Loucy (cell line): ENCODE data around the gene ZSWIM6.

Experiments
- H2AFZ ChIP-seq: fragments of 200-600 bp; sonication (generic); 2 replicates; pipeline ENCODE4 v1.6.0; 2016; ENCODE audit warnings: antibody characterized with exemption, mild to moderate bottlenecking, low read length, moderate library complexity
- H3F3A ChIP-seq: fragments of 200-600 bp; 2 replicates; pipeline ENCODE4 v1.6.0; 2016; ENCODE audit warnings: antibody characterized with exemption, low read depth, mild to moderate bottlenecking
- H3K27me3 ChIP-seq: fragments of 200-600 bp; sonication (generic); 2 replicates; pipeline ENCODE4 v1.6.1; 2014; ENCODE audit warnings: low read length, mild to moderate bottlenecking; ENCODE audit not compliant: insufficient read depth, poor library complexity, severe bottlenecking
- H3K36me3 ChIP-seq: fragments of 200-600 bp; sonication (generic); 2 replicates; pipeline ENCODE4 v1.6.1; 2016; ENCODE audit warnings: low read length; ENCODE audit not compliant: insufficient read depth
- H3K4me1 ChIP-seq: fragments of 200-600 bp; sonication (generic); 2 replicates; pipeline ENCODE4 v1.5.1; 2014; ENCODE audit warnings: low read length, mild to moderate bottlenecking; ENCODE audit not compliant: insufficient read depth, poor library complexity, severe bottlenecking
- H3K4me2 ChIP-seq: fragments of 200-600 bp; sonication (generic); 2 replicates; pipeline ENCODE4 v1.6.0; 2014; ENCODE audit warnings: antibody characterized with exemption, low read length, low read depth, mild to moderate bottlenecking; ENCODE audit not compliant: poor library complexity, severe bottlenecking
- H3K4me3 ChIP-seq: fragments of 200-600 bp; sonication (generic); 2 replicates; pipeline ENCODE4 v1.5.1; 2014; ENCODE audit warnings: low read length, mild to moderate bottlenecking, mixed read lengths; ENCODE audit not compliant: poor library complexity, severe bottlenecking
- H3K79me2 ChIP-seq: fragments of 200-600 bp; sonication (generic); 2 replicates; pipeline ENCODE4 v1.6.1; 2014; ENCODE audit warnings: low read length; ENCODE audit not compliant: insufficient read depth
- H3K9ac ChIP-seq: fragments of 200-600 bp; sonication (generic); 2 replicates; pipeline ENCODE4 v1.6.0; 2014; ENCODE audit warnings: mild to moderate bottlenecking, low read depth, low read length, moderate library complexity; ENCODE audit not compliant: poor library complexity, severe bottlenecking
- H3K9me2 ChIP-seq: fragments of 200-600 bp; sonication (generic); replicated peaks from 2 replicates; pipeline ENCODE4 v1.6.1; 2016; ENCODE audit warnings: low read depth, low read length, mixed read lengths
- H3K9me3 ChIP-seq: fragments of 200-600 bp; sonication (generic); 2 replicates; pipeline ENCODE4 v1.6.1; 2014; ENCODE audit warnings: mild to moderate bottlenecking, antibody characterized with exemption, low read length, low read depth; ENCODE audit not compliant: insufficient read depth
- H4K20me1 ChIP-seq: fragments of 200-600 bp; sonication (generic); 2 replicates; pipeline ENCODE4 v1.6.0; 2014; ENCODE audit warnings: antibody characterized with exemption, low read length, mild to moderate bottlenecking; ENCODE audit not compliant: insufficient read depth, poor library complexity, severe bottlenecking
- CTCF ChIP-seq: fragments of 200-600 bp; sonication (generic); conservative IDR thresholded peaks from 2 replicates; pipeline ENCODE4 v1.5.1; 2014; ENCODE audit warnings: mild to moderate bottlenecking, antibody characterized with exemption, low read length
- EZH2phosphoT487 ChIP-seq: fragments of 200-600 bp; IDR thresholded peaks from 2 replicates; pipeline ENCODE4 v1.6.1; 2018; ENCODE audit warnings: antibody characterized with exemption, mild to moderate bottlenecking, moderate library complexity, borderline replicate concordance

ZSWIM6 gene

GRCh38 chr5:61389609-61390008, 57.6 kb downstream of the ZSWIM6 start:
- Histone ChIP-seq H3K9ac (no peak overlapping the region), H3K79me2 (peaks cover 14% of the 10 kb centered on the region), H3K9me3 (no peaks in the 10 kb centered on the region), H3K4me2 (no peak overlapping the region), H3K9me2 (no peaks in the 10 kb centered on the region), H3K4me1 (peaks cover 15% of the 10 kb centered on the region), H3K4me3 (no peak overlapping the region), H4K20me1 (peaks cover 4% of the 10 kb centered on the region), H3F3A (no peaks in the 10 kb centered on the region), H2AFZ (no peak overlapping the region), H3K36me3 (no peaks in the 10 kb centered on the region), H3K27me3 (no peaks in the 10 kb centered on the region)
- TF ChIP-seq EZH2phosphoT487 (no peak), CTCF (no peak)

- H2AFZ ChIP-seq = no peak overlapping the region
- no peaks in the 10 kb centered on the region for H3K36me3 ChIP-seq
- no peaks in the 10 kb centered on the region for H3K27me3 ChIP-seq
- H3F3A ChIP-seq = no peaks in the 10 kb centered on the region
- H3K9me3 ChIP-seq = no peaks in the 10 kb centered on the region
- H3K79me2 ChIP-seq = peaks cover 17% of the 10 kb centered on the region; the same call in 1 of the 2 replicates
- H3K9me2 ChIP-seq = no peaks in the 10 kb centered on the region
- no peak overlapping the region for H3K9ac ChIP-seq
- no peak overlapping the region for H3K4me3 ChIP-seq
- H3K4me1 ChIP-seq = peaks cover 7% of the 10 kb centered on the region
- peaks cover 8% of the 10 kb centered on the region for H4K20me1 ChIP-seq
- no peak overlapping the region for H3K4me2 ChIP-seq
- TF ChIP-seq CTCF = no peak
- no peak for TF ChIP-seq EZH2phosphoT487
Measured at GRCh38 chr5:61394078-61394704, 62.1 kb downstream of the ZSWIM6 start.

- H3K27me3 ChIP-seq = no peaks in the 10 kb centered on the region
- H3F3A ChIP-seq = no peaks in the 10 kb centered on the region
- peaks cover 14% of the 10 kb centered on the region; the same call in 1 of the 2 replicates for H3K79me2 ChIP-seq
- no peak overlapping the region for H3K4me2 ChIP-seq
- H3K9ac ChIP-seq = no peak overlapping the region
- no peaks in the 10 kb centered on the region for H3K9me3 ChIP-seq
- H3K4me1 ChIP-seq = peaks cover 3% of the 10 kb centered on the region
- H2AFZ ChIP-seq = no peak overlapping the region
- no peaks in the 10 kb centered on the region for H3K9me2 ChIP-seq
- TF ChIP-seq CTCF (no peak), EZH2phosphoT487 (no peak)
- peaks cover 8% of the 10 kb centered on the region for H4K20me1 ChIP-seq
- no peaks in the 10 kb centered on the region for H3K36me3 ChIP-seq
- no peak overlapping the region for H3K4me3 ChIP-seq
Measured at GRCh38 chr5:61394793-61395192, 62.7 kb downstream of the ZSWIM6 start.
